ENCODE measurements around the gene ATP5IF1.

GRCh38 chr1:28209700-28210099 is 26.2 kb upstream of the ATP5IF1 start:
- no peak for TF ChIP-seq NFE2 (IDR thresholded peaks at IDR 0.05; ENCODE audit: low read depth)
- TF ChIP-seq ELF4 (CRISPR knock-in tag; IDR thresholded peaks at IDR 0.05): no peak
- no peak for TF ChIP-seq TFAP4 (CRISPR knock-in tag; IDR thresholded peaks at IDR 0.05; ENCODE audit: borderline replicate concordance)
- TF ChIP-seq CTCF (IDR thresholded peaks at IDR 0.05 in 2 of 3, conservative IDR thresholded peaks at IDR 0.05 in 1 of 3; ENCODE audit: insufficient read depth in 2 of 3, low read depth in 1 of 3, low read length in 3 of 3): no peak
- TF ChIP-seq SMAD4 (CRISPR knock-in tag; conservative IDR thresholded peaks at IDR 0.05): no peak
- no peak for TF ChIP-seq POLR2A (conservative IDR thresholded peaks at IDR 0.05)
- TF ChIP-seq SRSF7 (optimal IDR thresholded peaks at IDR 0.05; ENCODE audit: low read depth, low read length): no peak
- no peak for TF ChIP-seq ZC3H4 (CRISPR knock-in tag; IDR thresholded peaks at IDR 0.05; ENCODE audit: borderline replicate concordance)

Measured in K562 (cell line).